HL-60/S4 (cell line): ENCODE results near the gene KIF5B.
"Not testable (repeated sequence)": the region's sequence is repeated elsewhere in the genome, so short reads cannot be mapped to it uniquely, and the experiment has no call there.

ENCODE experiments used
- in situ Hi-C: fragments of 300-500 bp; cut with MboI; formaldehyde crosslinking; loops from 2 replicates; pipeline ENCODE4 v1.14.3; 2022; ENCODE audit warnings: low sequenced_read_pairs

Gene KIF5B

GRCh38 chr10:32017044-32017443 lies 39.2 kb downstream of the KIF5B start:
- in situ Hi-C loops, result no loop called here

- in situ Hi-C loops, result no loop called here
These were observed 40.8 kb downstream of the KIF5B start for GRCh38 chr10:32015386-32015785.

- in situ Hi-C loops, result no loop called here
These were observed 49.2 kb downstream of the KIF5B start for GRCh38 chr10:32007026-32007425.

- in situ Hi-C loops, result no loop called here
These were observed 51.2 kb downstream of the KIF5B start for GRCh38 chr10:32005050-32005449.

- in situ Hi-C loops, result no loop called here
These were observed 52.0 kb downstream of the KIF5B start for GRCh38 chr10:32004161-32004591.

GRCh38 chr10:32002531-32002930 lies 53.7 kb downstream of the KIF5B start:
- in situ Hi-C loops, result no loop called here

- in situ Hi-C loops, result no loop called here
These were observed 55.3 kb downstream of the KIF5B start for GRCh38 chr10:32000937-32001336.

- in situ Hi-C loops, result no loop called here
These were observed 56.4 kb downstream of the KIF5B start for GRCh38 chr10:31999836-32000235.

- in situ Hi-C loops, result no loop called here
These were observed 57.1 kb downstream of the KIF5B start for GRCh38 chr10:31999070-31999660.

GRCh38 chr10:31994926-31995325 lies 61.3 kb downstream of the KIF5B start:
- in situ Hi-C loops, result no loop called here

- in situ Hi-C loops, result no loop called here
These were observed 65.3 kb downstream of the KIF5B start for GRCh38 chr10:31990937-31991336.

- in situ Hi-C loops, result not testable (repeated sequence)
These were observed 68.4 kb downstream of the KIF5B start for GRCh38 chr10:31987786-31988185.

- in situ Hi-C loops, result no loop called here
These were observed 74.1 kb downstream of the KIF5B start for GRCh38 chr10:31982111-31982510.

- in situ Hi-C loops, result no loop called here
These were observed 75.8 kb downstream of the KIF5B start for GRCh38 chr10:31980471-31980870.

GRCh38 chr10:31979071-31979470 lies 77.2 kb downstream of the KIF5B start:
- in situ Hi-C loops, result not testable (repeated sequence)

- in situ Hi-C loops, result no loop called here
These were observed 78.1 kb downstream of the KIF5B start for GRCh38 chr10:31978156-31978483.

GRCh38 chr10:31977440-31978155 lies 78.6 kb downstream of the KIF5B start:
- in situ Hi-C loops, result no loop called here

GRCh38 chr10:31975157-31975765 lies 81.0 kb downstream of the KIF5B start:
- in situ Hi-C loops, result no loop called here

- in situ Hi-C loops, result no loop called here
These were observed 81.6 kb downstream of the KIF5B start for GRCh38 chr10:31974434-31975124.

GRCh38 chr10:31972519-31973041 lies 83.6 kb downstream of the KIF5B start:
- in situ Hi-C loops, result no loop called here

- in situ Hi-C loops, result not testable (repeated sequence)
These were observed 86.4 kb downstream of the KIF5B start for GRCh38 chr10:31969847-31970246.

GRCh38 chr10:31963589-31963980 lies 92.6 kb downstream of the KIF5B start:
- in situ Hi-C loops, result no loop called here
